HG03457 (cell line): ENCODE results near the gene RFX3.
A peak's percentile ranks its signal among the peaks of the same experiment; 100 is the strongest.
"Not testable (repeated sequence)": the region's sequence is repeated elsewhere in the genome, so short reads cannot be mapped to it uniquely, and the experiment has no call there.

ENCODE experiments used
- ATAC-seq: cut with Tn5 transposase; IDR thresholded peaks from one replicate; pipeline ENCODE4 v1.9.1; 2021; ENCODE audit warnings: moderate number of reproducible peaks; ENCODE audit not compliant: unreplicated experiment

Gene RFX3

DNA sequence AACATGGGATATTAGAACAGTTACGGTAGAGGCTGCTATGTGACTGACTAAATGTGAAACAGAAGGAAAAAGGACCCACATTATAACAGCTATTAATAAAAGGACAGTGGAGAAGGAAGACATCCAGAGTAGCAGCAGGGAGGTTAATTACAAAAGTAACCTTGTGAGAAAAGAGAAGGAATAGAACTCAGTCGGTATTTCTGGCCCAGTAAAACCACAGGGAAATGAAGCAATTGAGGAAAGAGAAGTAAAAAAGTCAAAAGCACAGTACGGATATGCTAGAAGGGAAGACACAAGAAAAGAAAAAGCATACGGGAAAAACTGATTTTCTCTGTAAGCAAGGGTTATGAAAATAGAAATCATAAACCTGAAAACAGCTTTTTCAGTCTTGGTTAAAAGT, 164.7 kb downstream of the RFX3 start:
- no peak for ATAC-seq

- no peak for ATAC-seq
Measured at GRCh38 chr9:3360245-3360644, 165.6 kb downstream of the RFX3 start.

DNA sequence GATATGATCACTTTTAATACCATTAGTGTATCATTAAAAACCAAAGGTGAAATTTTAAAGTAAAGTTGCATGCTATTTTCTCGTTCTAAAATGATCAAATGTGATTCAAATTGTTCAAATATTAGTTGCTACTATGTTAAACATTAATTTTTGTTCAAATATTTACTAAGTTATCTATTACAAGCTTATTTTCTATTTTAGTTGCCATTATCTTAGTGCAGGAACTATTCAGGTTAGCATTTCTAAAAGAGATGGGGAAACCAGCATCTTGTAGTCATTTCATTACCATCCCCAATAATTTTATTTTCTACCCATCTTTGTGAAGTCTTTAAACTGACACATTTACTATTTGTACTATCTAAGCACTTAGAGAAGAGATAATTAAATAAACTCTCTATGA, 166.0 kb downstream of the RFX3 start:
- ATAC-seq: no peak

DNA sequence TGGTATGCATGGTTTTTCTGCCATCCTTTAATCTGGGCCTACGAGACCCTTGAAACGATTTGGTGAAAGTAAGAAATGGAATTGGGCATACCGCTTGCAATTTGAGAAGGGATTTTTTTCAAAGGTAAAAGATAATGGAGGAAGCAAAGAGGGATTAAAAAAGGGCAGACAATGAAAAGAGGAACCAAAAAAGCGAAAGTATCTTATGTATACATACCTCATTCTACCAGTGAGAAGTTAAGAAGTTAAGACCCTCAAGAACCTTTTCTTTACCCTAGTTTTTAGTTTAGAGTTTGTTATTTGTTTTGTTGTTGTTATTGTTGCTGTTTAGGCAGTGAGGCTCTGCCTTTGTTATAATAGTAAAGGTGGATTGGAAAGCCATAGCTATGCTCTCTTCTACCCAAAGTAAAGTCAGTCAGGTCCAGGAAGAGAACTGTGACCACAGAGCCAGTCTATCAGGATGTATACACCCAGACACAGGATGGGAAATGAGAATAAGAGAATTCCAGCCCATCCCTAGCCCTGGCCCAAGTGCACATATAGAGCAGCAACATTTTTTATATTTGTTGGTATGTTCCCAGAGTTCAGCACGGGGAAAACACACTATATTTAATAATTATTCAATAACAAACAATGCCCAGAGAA, 166.6 kb downstream of the RFX3 start:
- no peak for ATAC-seq

DNA sequence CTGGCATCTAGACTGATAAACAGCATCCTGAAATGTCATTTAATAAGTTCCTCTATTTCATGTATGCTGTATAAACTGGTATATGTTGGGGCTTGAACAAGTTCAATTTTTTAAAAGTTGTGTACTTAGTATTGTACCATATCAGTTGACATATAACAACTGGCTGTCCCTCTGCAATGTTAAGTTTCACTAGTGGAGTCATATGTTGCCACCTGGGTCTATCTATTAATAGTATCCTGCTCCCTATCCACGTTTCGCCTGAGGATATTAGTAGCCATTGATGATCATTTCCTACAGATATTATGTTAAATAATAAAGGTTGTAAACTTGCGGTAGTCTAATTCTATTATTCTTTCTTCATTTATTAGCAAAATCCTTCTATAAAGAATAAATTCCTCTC, 177.6 kb downstream of the RFX3 start:
- no peak for ATAC-seq

DNA sequence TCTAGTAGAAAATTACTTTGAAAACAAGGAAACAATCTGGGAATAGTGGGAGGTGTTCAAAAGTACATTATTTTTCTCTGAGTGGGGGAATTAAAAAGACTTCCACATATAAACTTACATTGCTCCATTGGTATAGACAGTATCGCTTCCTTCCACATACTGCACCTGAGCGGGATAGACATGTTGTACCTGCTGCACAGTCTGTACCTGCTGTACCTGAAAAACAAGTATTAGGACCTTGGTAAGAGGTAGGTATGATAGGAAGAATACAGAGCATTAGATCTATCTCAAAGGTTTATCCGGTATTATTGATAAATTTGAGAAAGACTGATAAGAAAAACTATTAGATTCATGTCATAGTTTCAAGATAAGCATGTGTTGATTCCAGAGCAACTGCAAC, 179.3 kb downstream of the RFX3 start:
- no peak for ATAC-seq

DNA sequence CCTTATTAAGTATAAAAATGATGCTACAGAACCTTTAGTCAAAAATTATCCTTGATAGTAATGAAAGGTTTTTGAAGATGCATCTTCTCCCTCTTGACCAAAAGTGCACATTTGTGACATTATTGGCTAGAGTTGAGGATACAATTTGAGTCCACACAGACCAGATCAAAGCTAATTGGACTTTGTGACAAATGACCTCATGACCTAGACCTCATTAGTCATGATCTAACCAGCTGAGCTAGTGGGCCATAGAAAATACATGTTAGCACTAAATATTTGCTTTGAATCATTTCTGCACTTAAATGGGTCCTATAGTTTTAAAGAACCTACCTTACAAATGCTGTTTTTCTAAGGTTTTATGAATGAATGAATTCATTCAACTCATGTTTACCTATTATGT, 182.1 kb downstream of the RFX3 start:
- ATAC-seq: no peak

DNA sequence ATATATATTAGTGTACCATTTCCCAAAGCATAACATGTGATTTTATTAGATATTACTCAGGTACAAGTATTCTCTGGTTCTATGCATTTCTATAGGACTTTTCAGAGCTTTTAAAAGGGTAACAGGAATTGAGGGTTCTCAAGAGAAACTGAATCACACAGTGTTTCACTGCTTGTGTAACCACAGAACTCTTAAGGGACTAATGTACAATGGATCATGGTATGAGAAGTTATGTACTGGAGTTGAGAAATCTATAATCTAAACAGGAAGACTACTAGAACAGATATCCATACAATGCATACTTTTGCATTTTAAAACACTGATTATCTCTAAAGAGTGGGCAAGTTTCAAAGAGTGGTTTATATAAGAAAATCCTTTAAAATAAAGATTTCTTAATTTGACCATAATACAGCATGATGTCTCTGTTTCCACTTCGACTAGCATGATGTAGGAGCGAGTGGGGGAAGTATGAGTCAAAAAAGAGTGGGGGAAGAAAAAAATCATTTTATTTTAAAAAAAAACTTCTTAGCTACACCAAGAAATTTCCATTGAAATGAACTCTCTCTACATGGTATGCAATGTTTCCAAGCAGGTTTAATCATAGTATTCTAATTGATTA, 183.5 kb downstream of the RFX3 start:
- ATAC-seq: no peak

DNA sequence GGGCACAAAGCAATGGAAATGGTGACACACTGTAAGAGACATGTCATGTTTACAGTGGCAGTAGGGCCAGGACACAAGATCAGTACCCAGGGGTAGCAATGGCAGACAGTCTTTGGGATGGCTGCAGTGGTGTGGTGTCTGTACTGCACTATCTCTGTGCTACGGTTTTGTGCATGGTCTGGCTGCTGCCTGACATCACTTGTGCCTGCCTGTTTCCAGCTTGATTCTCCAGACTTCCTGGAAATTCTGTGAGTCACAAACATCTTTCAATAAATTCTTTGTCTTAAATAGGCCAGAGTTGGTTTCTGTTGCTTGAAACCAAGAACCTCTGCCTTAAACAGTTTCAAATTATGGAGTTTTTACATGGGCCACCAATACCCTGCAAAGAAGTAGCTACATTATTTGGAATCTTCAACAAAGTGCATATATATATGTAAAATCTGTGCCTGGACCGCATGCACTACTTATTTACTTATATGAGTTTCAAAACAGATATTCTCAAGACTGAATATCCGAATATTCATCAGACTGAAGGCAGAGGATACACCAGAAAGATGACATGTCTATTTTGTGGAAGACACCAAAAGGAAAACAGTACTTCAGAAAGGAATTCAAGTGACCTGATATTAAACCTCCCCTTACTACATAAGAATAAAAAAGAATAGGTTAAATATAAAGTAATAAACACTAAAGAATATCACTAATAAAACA, 188.1 kb downstream of the RFX3 start:
- ATAC-seq: no peak

DNA sequence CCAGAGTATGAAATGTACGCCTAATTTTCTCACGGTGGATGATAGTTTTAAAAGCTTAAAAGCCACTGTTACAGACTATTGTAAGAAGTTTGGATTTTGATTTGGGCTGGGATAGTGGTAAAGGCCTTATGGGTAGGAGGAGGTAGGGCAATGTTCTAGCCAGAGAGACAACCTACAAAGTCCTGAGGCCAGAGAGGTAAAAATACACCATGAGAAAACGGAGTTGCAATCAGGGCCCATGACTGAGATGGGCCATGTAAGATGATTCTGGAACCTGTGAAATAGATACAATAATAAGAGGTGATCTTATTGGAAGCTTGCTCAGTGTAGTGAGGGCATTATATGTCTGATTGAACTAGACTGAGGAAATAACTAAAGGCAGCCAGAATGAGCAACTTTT, 188.8 kb downstream of the RFX3 start:
- ATAC-seq: no peak

GRCh38 chr9:3332802-3333201, 193.0 kb downstream of the RFX3 start:
- ATAC-seq: no peak

- ATAC-seq: no peak
Measured at GRCh38 chr9:3331801-3332200, 194.0 kb downstream of the RFX3 start.

GRCh38 chr9:3330792-3331420, 194.9 kb downstream of the RFX3 start:
- no peak for ATAC-seq

DNA sequence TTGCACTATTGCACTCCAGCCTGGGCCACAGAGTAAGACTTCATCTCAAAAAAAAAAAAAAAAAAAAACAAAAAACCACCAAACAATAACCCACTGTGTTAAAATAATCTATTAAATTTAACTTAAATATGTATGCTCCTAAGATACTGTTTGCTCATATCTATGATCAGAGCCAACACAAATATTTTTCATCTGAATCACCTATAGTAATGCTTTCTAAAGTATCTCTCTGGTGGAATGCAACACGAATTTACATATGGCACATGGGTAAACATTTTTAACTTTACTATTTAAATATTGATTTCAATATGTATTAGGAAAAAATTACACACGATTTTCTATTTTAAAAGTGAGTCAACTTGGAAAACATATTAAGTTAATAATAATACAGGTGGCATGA, 196.4 kb downstream of the RFX3 start:
- ATAC-seq: no peak

GRCh38 chr9:3323714-3324113, 202.1 kb downstream of the RFX3 start:
- no peak for ATAC-seq

- ATAC-seq: no peak
Measured at GRCh38 chr9:3321186-3321585, 204.6 kb downstream of the RFX3 start.

- not testable (repeated sequence) for ATAC-seq
Measured at GRCh38 chr9:3312595-3312994, 213.2 kb downstream of the RFX3 start.

DNA sequence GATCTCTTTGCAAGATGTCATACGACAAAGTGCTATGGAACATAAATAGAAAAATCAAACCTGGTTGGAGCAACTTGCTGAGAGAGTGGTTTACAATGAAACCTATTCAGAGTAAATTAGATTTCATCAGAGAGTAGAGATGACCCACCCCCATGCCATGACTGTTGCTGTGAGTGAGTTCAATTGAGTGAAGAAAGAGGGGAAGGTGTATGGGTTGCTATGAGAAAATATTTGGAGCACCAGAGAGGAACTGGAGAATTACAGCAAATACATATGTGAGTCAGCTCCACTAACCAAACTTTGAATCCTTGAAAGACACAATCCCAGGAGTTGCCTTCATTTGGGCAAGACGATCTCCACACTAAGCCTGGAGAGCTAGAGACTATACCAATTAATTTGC, 217.2 kb downstream of the RFX3 start:
- no peak for ATAC-seq

DNA sequence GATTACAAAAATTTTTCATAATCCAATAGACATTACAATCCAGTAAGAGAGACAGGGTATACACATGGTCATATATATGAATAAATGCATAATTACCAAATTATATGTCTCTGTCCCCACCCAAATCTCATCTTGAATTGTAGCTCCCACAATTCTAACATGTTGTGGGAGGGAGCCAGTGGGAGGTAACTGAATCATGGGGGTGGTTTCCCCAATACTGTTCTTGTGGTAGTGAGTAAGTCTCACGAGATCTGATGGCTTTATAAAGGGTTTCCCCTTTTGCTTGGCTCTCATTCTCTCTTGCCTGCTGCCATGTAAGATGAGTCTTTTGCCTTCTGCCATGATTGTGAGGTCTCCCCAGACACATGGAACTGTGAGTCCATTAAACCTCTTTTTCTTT, 221.4 kb downstream of the RFX3 start:
- not testable (repeated sequence) for ATAC-seq

GRCh38 chr9:3299872-3300271, 225.9 kb downstream of the RFX3 start:
- ATAC-seq: peak; percentile 96

DNA sequence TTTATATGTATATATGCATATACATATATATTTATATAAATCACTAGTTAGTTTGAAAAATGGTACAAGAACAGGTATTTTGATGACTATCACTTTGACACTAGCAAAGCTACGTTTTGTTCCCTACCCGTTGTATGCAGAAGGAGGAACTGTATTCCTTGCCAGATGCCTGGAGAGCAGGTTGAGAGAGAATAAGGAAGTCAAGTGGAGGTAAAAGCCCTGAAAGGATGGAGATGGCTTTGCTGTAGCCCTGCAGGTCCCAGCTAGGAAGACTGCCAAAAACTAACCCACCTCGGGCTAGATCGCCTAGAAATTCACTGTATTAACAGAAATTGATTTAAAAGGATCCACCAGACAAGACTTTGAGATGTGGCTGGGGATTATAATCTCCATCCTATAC, 229.3 kb downstream of the RFX3 start:
- ATAC-seq: no peak

- no peak for ATAC-seq
Measured at GRCh38 chr9:3292311-3292710, 233.5 kb downstream of the RFX3 start.
